ENCODE data around the gene PROSER2. TPM values are rescaled to one million over a fixed set of nuclear protein-coding genes. Genes with fewer than 3 reads are reported as not detected.

The PROSER2 gene
- total and polyA plus RNA-seq, 9 of the 15 experiments (the other 6 are each of a cell fraction or from before 2014, with no cell fraction given) = 0.62 to 14.8 (median 2.9) TPM

GRCh38 chr10:11828682-11829284, 5.6 kb downstream of the PROSER2 start:
- Histone ChIP-seq H3K9me1 (ENCODE audit: control insufficient read depth, insufficient read depth, low read length) (no peaks in the 10 kb centered on the region), H3K9ac (ENCODE audit: insufficient read depth in 1 of 2, low read depth in 2 of 2, low read length in 2 of 2) (no peak overlapping the region), H3K27ac (ENCODE audit: extremely low read depth, low read depth, low read length) (no peak overlapping the region), H3K27me3 (ENCODE audit: control insufficient read depth in 2 of 2, insufficient read depth in 2 of 2, low read length in 2 of 2) (no peaks in the 10 kb centered on the region), H3K4me1 (replicated peaks in 1 of 2; ENCODE audit: control insufficient read depth in 2 of 2, insufficient read depth in 2 of 2, low read length in 2 of 2) (peaks cover 9 to 14% of the 10 kb centered on the region in 2 experiments; a peak in 4 of 5 replicates), H3K79me2 (ENCODE audit: control insufficient read depth, insufficient read depth, low read length) (peaks cover 28% of the 10 kb centered on the region; the same call in 2 of the 3 replicates), H2AFZ (ENCODE audit: low read depth, low read length) (no peak overlapping the region), H3K36me3 (ENCODE audit: control insufficient read depth, insufficient read depth, low read length) (no peaks in the 10 kb centered on the region), H3K9me3 (replicated peaks; ENCODE audit: control insufficient read depth, insufficient read depth, low read depth, low read length) (no peaks in the 10 kb centered on the region), H3K4me3 (no peak overlapping the region), H4K20me1 (replicated peaks; ENCODE audit: control insufficient read depth, insufficient read depth, low read length) (peaks cover 19% of the 10 kb centered on the region), H3K4me2 (ENCODE audit: insufficient read depth, low read length) (no peak overlapping the region)
- DNase-seq (ENCODE audit: extremely low read depth in 1 of 4, low spot score in 3 of 4) (no peak), ATAC-seq (no peak), FAIRE-seq (no peak)
- WGBS (ENCODE audit: insufficient coverage, low coverage, missing lambda C conversion rate) = 47% methylated on average over 11 of the region's 11 CpGs
- in situ Hi-C loops (cut with MboI) (no loop called here), intact Hi-C loops (cut with micrococcal nuclease) (no loop called here)
- ChIA-PET CTCF (ENCODE audit: low intra/inter-chr PET ratio) (no interaction called here), POLR2A (interaction anchor here (0.8 to 1.6 kb wide), 2 partner anchors 11 to 15 kb away, joined by 3 to 6 read pairs; no protein-coding TSS in a partner anchor)
- no TSS peak for BruUV-seq (replicated peaks)
- TF ChIP-seq RBM39 (optimal IDR thresholded peaks at IDR 0.05; ENCODE audit: low read depth, low read length) (no peak), BACH1 (tag; IDR thresholded peaks at IDR 0.05) (no peak), TAF7 (tag; IDR thresholded peaks at IDR 0.05) (no peak), ZNF57 (CRISPR knock-in tag; IDR thresholded peaks at IDR 0.05) (no peak), RAD51 (IDR thresholded peaks at IDR 0.05; ENCODE audit: borderline replicate concordance, low read depth) (no peak), ZBTB9 (CRISPR knock-in tag; IDR thresholded peaks at IDR 0.05) (no peak)
